Stimulated activated CD8-positive, alpha-beta memory T cell treated with anti-CD3 and anti-CD28 coated beads, Interleukin-15, amount 100 ng/mL, for 24 hours (primary cell): ENCODE results near the gene C11orf98.
"Not testable (repeated sequence)": the region's sequence is repeated elsewhere in the genome, so short reads cannot be mapped to it uniquely, and the experiment has no call there.

Source experiments
- DNase-seq: peaks from one replicate; pipeline ENCODE4 v3.0.0-alpha.2; 2020; ENCODE audit warnings: low read depth

Gene C11orf98

GRCh38 chr11:62682518-62682917 lies 17.5 kb upstream of the C11orf98 start:
- no peak for DNase-seq

GRCh38 chr11:62680825-62681240 lies 15.8 kb upstream of the C11orf98 start:
- no peak for DNase-seq

- peak; percentile 55 for DNase-seq
Measured at GRCh38 chr11:62678770-62679696, 14.0 kb upstream of the C11orf98 start, which contains the start of gene UBXN1. TSS of gene UBXN1 (minus strand) at chr11:62679073. CDS start at chr11:62678923, 150 bp downstream.

- no peak for DNase-seq
Measured at GRCh38 chr11:62678433-62678769, 13.4 kb upstream of the C11orf98 start.

GRCh38 chr11:62677714-62678113 lies 12.7 kb upstream of the C11orf98 start:
- no peak for DNase-seq

GRCh38 chr11:62677156-62677555 lies 12.1 kb upstream of the C11orf98 start:
- no peak for DNase-seq

- no peak for DNase-seq
Measured at GRCh38 chr11:62676698-62677097, 11.7 kb upstream of the C11orf98 start.

GRCh38 chr11:62675415-62675814 lies 10.4 kb upstream of the C11orf98 start:
- not testable (repeated sequence) for DNase-seq

- DNase-seq = no peak
Measured at GRCh38 chr11:62673196-62673525, 8.2 kb upstream of the C11orf98 start.

GRCh38 chr11:62671608-62672389 lies 6.8 kb upstream of the C11orf98 start, which contains the start of the genes LBHD1 and UQCC3:
TSS of gene LBHD1 (minus strand) at chr11:62672267. CDS start at chr11:62670031, 2,236 bp downstream.
TSS of gene UQCC3 (plus strand) at chr11:62671673. CDS start at chr11:62671746, 73 bp downstream.
- peak; percentile 57 for DNase-seq

- DNase-seq = no peak
Measured at GRCh38 chr11:62671236-62671607, 6.2 kb upstream of the C11orf98 start.

- no peak for DNase-seq
Measured at GRCh38 chr11:62669420-62670161, 4.6 kb upstream of the C11orf98 start.

GRCh38 chr11:62667460-62667859 lies 2.5 kb upstream of the C11orf98 start:
- no peak for DNase-seq

GRCh38 chr11:62666259-62666926 lies 1.4 kb upstream of the C11orf98 start:
- DNase-seq = no peak

- DNase-seq = peak; percentile 41
Measured at GRCh38 chr11:62665599-62666258, 719 bp upstream of the C11orf98 start.

GRCh38 chr11:62664405-62665074 lies 470 bp downstream of the C11orf98 start:
- peak; percentile 22 for DNase-seq

GRCh38 chr11:62656796-62657429 lies 8.1 kb downstream of the C11orf98 start:
- no peak for DNase-seq

- DNase-seq = no peak
Measured at GRCh38 chr11:62654297-62654696, 10.7 kb downstream of the C11orf98 start.

GRCh38 chr11:62652161-62653006 lies 12.6 kb downstream of the C11orf98 start:
- DNase-seq = no peak
